HL-60 (cell line): Measurements from ENCODE around the gene MOGAT3.

Source experiments
- DNase-seq, 2 experiments: peaks; one replicate each; pipeline ENCODE4 v3.0.0-alpha.2; 2010 to 2020; ENCODE audit warnings: low read depth in 1 of 2, low spot score in 1 of 2
- H3K27ac ChIP-seq: fragments of 250-450 bp; sonication (Bioruptor Pico); replicated peaks from 2 replicates; pipeline ENCODE4 v1.5.1; 2020; ENCODE audit warnings: mild to moderate bottlenecking, moderate library complexity
- H3K27me3 ChIP-seq: fragments of 250-450 bp; sonication (Bioruptor Pico); 2 replicates; pipeline ENCODE4 v1.5.1; 2021; ENCODE audit warnings: mild to moderate bottlenecking, moderate library complexity; ENCODE audit not compliant: insufficient read depth, poor library complexity, severe bottlenecking
- H3K4me3 ChIP-seq: replicated peaks from 2 replicates; pipeline ENCODE4 v1.5.1; 2011; ENCODE audit warnings: mild to moderate bottlenecking, control low read depth, low read length; ENCODE audit not compliant: insufficient read depth
- CTCF ChIP-seq: IDR thresholded peaks from one replicate; pipeline ENCODE4 v1.5.1; 2011; ENCODE audit warnings: low read length, control low read depth, inconsistent platforms; ENCODE audit not compliant: insufficient read depth
- GABPA ChIP-seq: IDR thresholded peaks from 2 replicates; pipeline ENCODE4 v1.6.1; 2012; ENCODE audit warnings: low read depth
- POLR2AphosphoS5 ChIP-seq: IDR thresholded peaks from 2 replicates; pipeline ENCODE4 v1.6.1; 2012; ENCODE audit warnings: low read depth
- SPI1 ChIP-seq: IDR thresholded peaks from 2 replicates; pipeline ENCODE4 v1.6.1; 2012; ENCODE audit warnings: low read depth, mild to moderate bottlenecking, borderline replicate concordance
- TF ChIP-seq, protein P1 (sequence below): IDR thresholded peaks from 2 replicates; pipeline ENCODE4 v1.6.1; 2012; ENCODE audit warnings: low read depth; ENCODE audit not compliant: insufficient replicate concordance

MOGAT3 gene

GRCh38 chr7:101177644-101178043 is 23.2 kb downstream of the MOGAT3 start:
- peaks cover 67% of the 10 kb centered on the region for H3K27me3 ChIP-seq
- no peak overlapping the region for H3K27ac ChIP-seq
- H3K4me3 ChIP-seq = no peak overlapping the region
- TF ChIP-seq, protein P1, sequence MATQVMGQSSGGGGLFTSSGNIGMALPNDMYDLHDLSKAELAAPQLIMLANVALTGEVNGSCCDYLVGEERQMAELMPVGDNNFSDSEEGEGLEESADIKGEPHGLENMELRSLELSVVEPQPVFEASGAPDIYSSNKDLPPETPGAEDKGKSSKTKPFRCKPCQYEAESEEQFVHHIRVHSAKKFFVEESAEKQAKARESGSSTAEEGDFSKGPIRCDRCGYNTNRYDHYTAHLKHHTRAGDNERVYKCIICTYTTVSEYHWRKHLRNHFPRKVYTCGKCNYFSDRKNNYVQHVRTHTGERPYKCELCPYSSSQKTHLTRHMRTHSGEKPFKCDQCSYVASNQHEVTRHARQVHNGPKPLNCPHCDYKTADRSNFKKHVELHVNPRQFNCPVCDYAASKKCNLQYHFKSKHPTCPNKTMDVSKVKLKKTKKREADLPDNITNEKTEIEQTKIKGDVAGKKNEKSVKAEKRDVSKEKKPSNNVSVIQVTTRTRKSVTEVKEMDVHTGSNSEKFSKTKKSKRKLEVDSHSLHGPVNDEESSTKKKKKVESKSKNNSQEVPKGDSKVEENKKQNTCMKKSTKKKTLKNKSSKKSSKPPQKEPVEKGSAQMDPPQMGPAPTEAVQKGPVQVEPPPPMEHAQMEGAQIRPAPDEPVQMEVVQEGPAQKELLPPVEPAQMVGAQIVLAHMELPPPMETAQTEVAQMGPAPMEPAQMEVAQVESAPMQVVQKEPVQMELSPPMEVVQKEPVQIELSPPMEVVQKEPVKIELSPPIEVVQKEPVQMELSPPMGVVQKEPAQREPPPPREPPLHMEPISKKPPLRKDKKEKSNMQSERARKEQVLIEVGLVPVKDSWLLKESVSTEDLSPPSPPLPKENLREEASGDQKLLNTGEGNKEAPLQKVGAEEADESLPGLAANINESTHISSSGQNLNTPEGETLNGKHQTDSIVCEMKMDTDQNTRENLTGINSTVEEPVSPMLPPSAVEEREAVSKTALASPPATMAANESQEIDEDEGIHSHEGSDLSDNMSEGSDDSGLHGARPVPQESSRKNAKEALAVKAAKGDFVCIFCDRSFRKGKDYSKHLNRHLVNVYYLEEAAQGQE = no peak
- TF ChIP-seq SPI1 (no peak), GABPA (no peak), POLR2AphosphoS5 (no peak), CTCF (no peak)
- DNase-seq = no peak

GRCh38 chr7:101175664-101176063 is 25.2 kb downstream of the MOGAT3 start:
- no peak for DNase-seq

GRCh38 chr7:101174322-101174854 is 26.4 kb downstream of the MOGAT3 start:
- Histone ChIP-seq H3K27ac (no peak overlapping the region), H3K4me3 (no peak overlapping the region), H3K27me3 (peaks cover 74% of the 10 kb centered on the region)
- TF ChIP-seq POLR2AphosphoS5 (no peak), SPI1 (0 out of 2 replicates have a peak, but pooled peaks have one; percentile 4)
- DNase-seq = no peak

More at GRCh38 chr7:101175664-101176063, 25.2 kb downstream of the MOGAT3 start:
- Histone ChIP-seq H3K27ac (no peak overlapping the region), H3K27me3 (peaks cover 74% of the 10 kb centered on the region), H3K4me3 (no peak overlapping the region)
- TF ChIP-seq SPI1 (no peak), CTCF (no peak), GABPA (no peak), POLR2AphosphoS5 (no peak)
- TF ChIP-seq, protein P1 = no peak

- no peak overlapping the region for H3K27ac ChIP-seq
- DNase-seq = peak; percentile 41 to 44
- peak; percentile 81 for TF ChIP-seq SPI1
- no peak for TF ChIP-seq GABPA
- no peak overlapping the region; the same call in 1 of the 2 replicates for H3K4me3 ChIP-seq
- H3K27me3 ChIP-seq = peaks cover 80% of the 10 kb centered on the region
These were observed 27.0 kb downstream of the MOGAT3 start for GRCh38 chr7:101173752-101174244.
